H1 (cell line): ENCODE data around the gene ADCY9. TPM values are rescaled to one million over a fixed set of nuclear protein-coding genes. Genes with fewer than 3 reads are reported as not detected.

Experiments
- CBX5 ChIP-seq: fragments of 300-800, 300-1000 bp; sonication (generic); IDR thresholded peaks from 2 replicates; pipeline ENCODE4 v1.7.1; 2016; ENCODE audit warnings: antibody characterized with exemption, low read length, low read depth
- CHD2 ChIP-seq: IDR thresholded peaks from 2 replicates; pipeline ENCODE4 v1.6.1; 2012; ENCODE audit warnings: low read length, improper control_type of control experiment
- CREB1 ChIP-seq: IDR thresholded peaks from 2 replicates; pipeline ENCODE4 v1.6.1; 2012; ENCODE audit warnings: inconsistent platforms
- FOSL1 ChIP-seq: IDR thresholded peaks from 2 replicates; pipeline ENCODE4 v1.6.1; 2011; ENCODE audit warnings: mild to moderate bottlenecking, low read depth, low read length, moderate library complexity; ENCODE audit not compliant: insufficient read depth
- GTF2F1 ChIP-seq: IDR thresholded peaks from 2 replicates; pipeline ENCODE4 v1.6.1; 2012; ENCODE audit warnings: low read depth, low read length, improper control_type of control experiment, borderline replicate concordance
- NRF1 ChIP-seq: IDR thresholded peaks from 2 replicates; pipeline ENCODE4 v1.6.1; 2011; ENCODE audit warnings: mild to moderate bottlenecking, low read depth, low read length, improper control_type of control experiment
- POLR2AphosphoS5 ChIP-seq: IDR thresholded peaks from 2 replicates; pipeline ENCODE4 v1.6.1; 2011; ENCODE audit warnings: low read depth, low read length
- TAF1 ChIP-seq: IDR thresholded peaks from 2 replicates; pipeline ENCODE4 v1.6.1; 2011; ENCODE audit warnings: mild to moderate bottlenecking, low read depth, low read length
- USF2 ChIP-seq: IDR thresholded peaks from 2 replicates; pipeline ENCODE4 v1.6.1; 2011; ENCODE audit warnings: low read length, improper control_type of control experiment
- polyA plus RNA-seq, 7 experiments: library from polyadenylated mRNA; depleted of rRNA in 3 of 7; stranded (reverse) in 5 of 7; unstranded in 2 of 7; fragments of >200 nt in 5 of 7; fragments of 200-250 nt in 2 of 7; gene quantifications; 1 replicate in 5 of 7; 2 replicates in 1 of 7; 4 replicates in 1 of 7; pipeline versions ENCODE4 v1.2.1 to v1.2.3, GENCODE V29; 2011 to 2013; ENCODE audit warnings: missing spikeins in 2 of 7, mixed read lengths in 2 of 7
- total RNA-seq: library from RNA; stranded (reverse); fragmentation: NEBNext Ultra II Directional; extraction: Animal tissue kit (Norgen Biotek cat#: 25700); gene quantifications from 2 replicates; pipeline ENCODE4 v1.2.1, GENCODE V29; 2021

The ADCY9 gene
- total and polyA plus RNA-seq, 2 of the 8 experiments (the other 6 are each of a cell fraction or from before 2014, with no cell fraction given), result 5.4 to 13.1 TPM

DNA sequence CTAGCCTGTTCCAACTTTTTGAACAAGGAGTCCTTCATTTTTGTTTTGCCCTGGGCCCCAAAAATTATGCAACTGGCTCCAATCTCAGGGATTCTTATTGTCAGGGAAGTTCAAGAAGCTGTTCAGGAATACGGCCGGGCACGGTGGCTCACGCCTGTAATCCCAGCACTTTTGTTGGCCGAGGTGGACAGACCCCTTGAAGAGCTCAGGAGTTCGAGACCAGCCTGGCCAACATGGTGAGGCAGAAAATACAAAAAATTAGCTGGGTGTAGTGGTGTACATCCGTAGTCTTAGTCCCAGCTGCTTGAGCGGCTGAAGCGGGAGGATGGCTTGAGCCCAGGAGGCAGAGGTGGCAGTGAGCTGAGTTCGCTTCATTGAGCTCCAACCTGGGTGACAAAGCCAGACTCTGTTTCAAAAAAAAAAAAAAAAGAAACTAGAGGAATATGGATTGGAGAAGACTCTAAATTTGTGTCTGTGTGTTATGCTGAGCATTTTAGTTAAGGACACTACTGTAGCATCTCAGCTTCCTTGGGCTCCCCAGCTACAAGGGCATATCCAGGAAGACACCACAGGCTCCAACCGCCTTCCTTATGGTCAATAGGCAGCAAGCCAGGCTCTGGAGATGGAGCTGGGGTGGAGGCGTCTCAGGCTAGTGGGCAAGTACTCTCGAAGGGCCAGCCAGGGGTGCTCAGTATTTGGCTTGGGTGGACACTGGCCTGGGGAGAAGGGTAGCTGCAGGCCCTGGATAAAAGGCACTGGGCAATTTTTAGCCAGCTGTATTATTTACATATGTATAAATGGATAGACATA, 179.0 kb downstream of the ADCY9 start (continued):
- TF ChIP-seq USF2 (no peak), POLR2AphosphoS5 (no peak), TAF1 (no peak), FOSL1 (no peak), CHD2 (no peak), CREB1 (no peak), NRF1 (no peak), GTF2F1 (no peak), CBX5 (no peak)
